GM12878 (cell line): ENCODE data around the gene ALDH1A2. TPM values are rescaled to one million over a fixed set of nuclear protein-coding genes. Genes with fewer than 3 reads are reported as not detected.

Experiments
- ATAC-seq: fragments of 200-7000 bp; cut with Tn5 transposase; 3 replicates; pipeline ENCODE4 v1.9.1; 2020; ENCODE audit warnings: mild to moderate bottlenecking, moderate library complexity
- BruUV-seq: library from RNA; stranded (reverse); fragments of 400-500 nt; replicated peaks from 2 replicates; lab custom pipeline; 2021; lab: Mats Ljungman, UMichigan
- CTCF ChIA-PET: fragments of 300-600 bp; sonication (Branson Sonifier 250); formaldehyde crosslinking; extraction: SDS; loops from one replicate; lab custom pipeline; 2021; ENCODE audit warnings: inconsistent platforms; lab: Yijun Ruan, JAX
- POLR2A ChIA-PET: fragments of 350-600 bp; formaldehyde crosslinking; extraction: SDS; loops from one replicate; lab custom pipeline; 2021; ENCODE audit warnings: inconsistent platforms; lab: Charles Lee
- RAD21 ChIA-PET: fragments of 300-600 bp; sonication (Branson Sonifier 250); formaldehyde crosslinking; loops from one replicate; lab custom pipeline; 2023; ENCODE audit warnings: antibody characterized with exemption; ENCODE audit not compliant: unreplicated experiment; lab: Charles Lee
- SMC1A ChIA-PET: fragments of 300-600 bp; sonication (Branson Sonifier 250); formaldehyde crosslinking; loops from one replicate; lab custom pipeline; 2023; ENCODE audit not compliant: unreplicated experiment, uncharacterized antibody; lab: Charles Lee
- DNase-seq: peaks from one replicate; pipeline ENCODE4 v3.0.0-alpha.2; 2011; ENCODE audit warnings: low read depth, low spot score
- FAIRE-seq: peaks from 3 replicates; lab custom pipeline; 2011; peaks lifted over from hg19 to GRCh38; lab: Jason Lieb, UNC
- H2AFZ ChIP-seq: 2 replicates; pipeline ENCODE4 v1.6.0; 2011; ENCODE audit warnings: low read depth, low read length, control low read depth; ENCODE audit not compliant: control insufficient read depth
- H3K27ac ChIP-seq: 2 replicates; pipeline ENCODE4 v1.5.1; 2011; ENCODE audit warnings: control low read depth; ENCODE audit not compliant: control insufficient read depth, insufficient read depth
- H3K27me3 ChIP-seq, 2 experiments: replicated peaks in 1 of 2; 2 replicates each; pipeline versions ENCODE4 v1.6.0 to v1.6.1; 2011; ENCODE audit warnings: low read length in 1 of 2; ENCODE audit not compliant: control insufficient read depth in 2 of 2, insufficient read depth in 2 of 2
- H3K36me3 ChIP-seq, 2 experiments: 2 replicates each; pipeline ENCODE4 v1.5.1; 2011; ENCODE audit warnings: low read length in 1 of 2; ENCODE audit not compliant: control insufficient read depth in 2 of 2, insufficient read depth in 2 of 2
- H3K4me1 ChIP-seq: 2 replicates; pipeline ENCODE4 v1.6.1; 2011; ENCODE audit warnings: mild to moderate bottlenecking, low read length, moderate library complexity, mixed read lengths; ENCODE audit not compliant: control insufficient read depth, insufficient read depth
- H3K4me2 ChIP-seq: 2 replicates; pipeline ENCODE4 v1.6.0; 2011; ENCODE audit warnings: control low read depth; ENCODE audit not compliant: control insufficient read depth, insufficient read depth
- H3K4me3 ChIP-seq: fragments of 200-600 bp; sonication (generic); 2 replicates; pipeline ENCODE4 v1.5.1; 2016
- H3K79me2 ChIP-seq: 2 replicates; pipeline ENCODE4 v1.6.0; 2011; ENCODE audit warnings: low read length; ENCODE audit not compliant: control insufficient read depth, insufficient read depth
- H3K9ac ChIP-seq: 2 replicates; pipeline ENCODE4 v1.8.0; 2011; ENCODE audit warnings: low read length, control low read depth, mixed read lengths; ENCODE audit not compliant: control insufficient read depth, insufficient read depth
- H3K9me3 ChIP-seq: replicated peaks from 3 replicates; pipeline ENCODE4 v1.5.1; 2011; ENCODE audit warnings: mild to moderate bottlenecking, low read length; ENCODE audit not compliant: control insufficient read depth, insufficient read depth
- H4K20me1 ChIP-seq: 2 replicates; pipeline ENCODE4 v1.6.0; 2011; ENCODE audit not compliant: control insufficient read depth, insufficient read depth
- E2F4 ChIP-seq: IDR thresholded peaks from 2 replicates; pipeline ENCODE4 v1.6.1; 2012; ENCODE audit warnings: low read depth, low read length, improper control_type of control experiment
- GATAD2B ChIP-seq: fragments of 450-650 bp; conservative IDR thresholded peaks from 2 replicates; pipeline ENCODE4 v1.6.1; 2017; ENCODE audit warnings: low read depth, mild to moderate bottlenecking, moderate library complexity
- MYB ChIP-seq: fragments of 150-350 bp; IDR thresholded peaks from 2 replicates; pipeline ENCODE4 v1.6.1; 2014; ENCODE audit warnings: mild to moderate bottlenecking, low read depth, low read length, borderline replicate concordance
- PBX3 ChIP-seq: IDR thresholded peaks from 2 replicates; pipeline ENCODE4 v1.6.1; 2011; ENCODE audit warnings: mild to moderate bottlenecking, low read depth, low read length, moderate library complexity; ENCODE audit not compliant: insufficient replicate concordance
- ZBED1 ChIP-seq: IDR thresholded peaks from 2 replicates; pipeline ENCODE4 v1.6.1; 2016; ENCODE audit warnings: borderline replicate concordance
- WGBS: methylation state at CpG from one replicate; pipeline ENCODE4 v1.1.6; 2016; ENCODE audit warnings: low lambda C conversion rate; ENCODE audit not compliant: insufficient replicate concordance, insufficient coverage; ENCODE audit errors: missing lambda C conversion rate; 5-methylcytosine and 5-hydroxymethylcytosine counted together
- in situ Hi-C: fragments of 300-500 bp; cut with MboI; formaldehyde crosslinking; loops from 9 replicates; pipeline ENCODE4 v1.14.3; 2018; ENCODE audit warnings: mixed read lengths
- intact Hi-C: fragments of 100-400 bp; cut with micrococcal nuclease; formaldehyde crosslinking; loops from one replicate; pipeline ENCODE4 v1.14.2; 2022; ENCODE audit not compliant: unreplicated experiment
- polyA plus RNA-seq, 11 experiments: library from polyadenylated mRNA; depleted of rRNA in 4 of 11; unstranded in 6 of 11; stranded (reverse) in 5 of 11; fragments of >200 nt; fragmentation: Nextera tagmentation in 4 of 11; fragmentation: Illumina TruSeq in 1 of 11; extraction: Ambion mirVana in 4 of 11; extraction: Trizol in 1 of 11; gene quantifications; 1 replicate in 1 of 11; 2 replicates in 10 of 11; pipeline versions ENCODE4 v1.2.1 to v1.2.3, GENCODE V29; 2011 to 2016; ENCODE audit warnings: inconsistent platforms in 2 of 11, missing spikeins in 2 of 11, low read depth in 1 of 11
- total RNA-seq, 4 experiments: library from RNA; depleted of rRNA in 3 of 4; stranded (reverse); fragments of >200 nt in 3 of 4; fragmentation: Illumina TruSeq in 1 of 4; extraction: Trizol in 1 of 4; gene quantifications; 2 replicates each; pipeline versions ENCODE4 v1.2.1 to v1.2.3, GENCODE V29; 2013 to 2021
- TF ChIP-seq, protein P1 (sequence below): fragments of 450-650 bp; IDR thresholded peaks from 2 replicates; pipeline ENCODE4 v1.6.1; 2017; ENCODE audit warnings: antibody characterized with exemption, mild to moderate bottlenecking, moderate library complexity
- TF ChIP-seq, protein P2 (sequence below): fragments of 450-650 bp; IDR thresholded peaks from 2 replicates; pipeline ENCODE4 v1.6.1; 2014; ENCODE audit warnings: mild to moderate bottlenecking
- TF ChIP-seq, protein P3 (sequence below): fragments of 450-650 bp; IDR thresholded peaks from 2 replicates; pipeline ENCODE4 v1.6.1; 2016; ENCODE audit warnings: mild to moderate bottlenecking, moderate library complexity, borderline replicate concordance

ALDH1A2 gene
- total and polyA plus RNA-seq, 10 of the 15 experiments (the other 5 are each of a cell fraction or from before 2014, with no cell fraction given), result 0.06 to 0.92 (median 0.18) TPM; not detected in 5

GRCh38 chr15:58010983-58011382 is 54.5 kb downstream of the ALDH1A2 start (continued):
- TF ChIP-seq, protein P1, sequence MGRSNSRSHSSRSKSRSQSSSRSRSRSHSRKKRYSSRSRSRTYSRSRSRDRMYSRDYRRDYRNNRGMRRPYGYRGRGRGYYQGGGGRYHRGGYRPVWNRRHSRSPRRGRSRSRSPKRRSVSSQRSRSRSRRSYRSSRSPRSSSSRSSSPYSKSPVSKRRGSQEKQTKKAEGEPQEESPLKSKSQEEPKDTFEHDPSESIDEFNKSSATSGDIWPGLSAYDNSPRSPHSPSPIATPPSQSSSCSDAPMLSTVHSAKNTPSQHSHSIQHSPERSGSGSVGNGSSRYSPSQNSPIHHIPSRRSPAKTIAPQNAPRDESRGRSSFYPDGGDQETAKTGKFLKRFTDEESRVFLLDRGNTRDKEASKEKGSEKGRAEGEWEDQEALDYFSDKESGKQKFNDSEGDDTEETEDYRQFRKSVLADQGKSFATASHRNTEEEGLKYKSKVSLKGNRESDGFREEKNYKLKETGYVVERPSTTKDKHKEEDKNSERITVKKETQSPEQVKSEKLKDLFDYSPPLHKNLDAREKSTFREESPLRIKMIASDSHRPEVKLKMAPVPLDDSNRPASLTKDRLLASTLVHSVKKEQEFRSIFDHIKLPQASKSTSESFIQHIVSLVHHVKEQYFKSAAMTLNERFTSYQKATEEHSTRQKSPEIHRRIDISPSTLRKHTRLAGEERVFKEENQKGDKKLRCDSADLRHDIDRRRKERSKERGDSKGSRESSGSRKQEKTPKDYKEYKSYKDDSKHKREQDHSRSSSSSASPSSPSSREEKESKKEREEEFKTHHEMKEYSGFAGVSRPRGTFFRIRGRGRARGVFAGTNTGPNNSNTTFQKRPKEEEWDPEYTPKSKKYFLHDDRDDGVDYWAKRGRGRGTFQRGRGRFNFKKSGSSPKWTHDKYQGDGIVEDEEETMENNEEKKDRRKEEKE, result no peak
- TF ChIP-seq PBX3, result no peak
- no peak for TF ChIP-seq E2F4
- no peak for TF ChIP-seq MYB
- TF ChIP-seq GATAD2B, result no peak

- no TSS peak for BruUV-seq
- Histone ChIP-seq H3K4me1 (no peaks in the 10 kb centered on the region), H3K4me2 (no peak overlapping the region), H2AFZ (no peak overlapping the region), H3K36me3 (no peaks in the 10 kb centered on the region), H3K4me3 (no peak overlapping the region), H3K9ac (no peak overlapping the region), H3K9me3 (no peaks in the 10 kb centered on the region), H3K27me3 (no peaks in the 10 kb centered on the region), H3K79me2 (no peaks in the 10 kb centered on the region), H3K27ac (no peak overlapping the region), H4K20me1 (no peaks in the 10 kb centered on the region)
- RAD21 ChIA-PET, result no interaction called here
- no peak for DNase-seq
- SMC1A ChIA-PET, result no interaction called here
- FAIRE-seq, result no peak
- WGBS, result 53% methylated on average over 3 of the region's 3 CpGs
- intact Hi-C loops (no loop called here), in situ Hi-C loops (no loop called here)
- POLR2A ChIA-PET, result no interaction called here
- ATAC-seq, result no peak
- CTCF ChIA-PET, result no interaction called here
- no peak for TF ChIP-seq ZBED1
- TF ChIP-seq, protein P2, sequence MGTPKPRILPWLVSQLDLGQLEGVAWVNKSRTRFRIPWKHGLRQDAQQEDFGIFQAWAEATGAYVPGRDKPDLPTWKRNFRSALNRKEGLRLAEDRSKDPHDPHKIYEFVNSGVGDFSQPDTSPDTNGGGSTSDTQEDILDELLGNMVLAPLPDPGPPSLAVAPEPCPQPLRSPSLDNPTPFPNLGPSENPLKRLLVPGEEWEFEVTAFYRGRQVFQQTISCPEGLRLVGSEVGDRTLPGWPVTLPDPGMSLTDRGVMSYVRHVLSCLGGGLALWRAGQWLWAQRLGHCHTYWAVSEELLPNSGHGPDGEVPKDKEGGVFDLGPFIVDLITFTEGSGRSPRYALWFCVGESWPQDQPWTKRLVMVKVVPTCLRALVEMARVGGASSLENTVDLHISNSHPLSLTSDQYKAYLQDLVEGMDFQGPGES, result no peak
- TF ChIP-seq, protein P3, sequence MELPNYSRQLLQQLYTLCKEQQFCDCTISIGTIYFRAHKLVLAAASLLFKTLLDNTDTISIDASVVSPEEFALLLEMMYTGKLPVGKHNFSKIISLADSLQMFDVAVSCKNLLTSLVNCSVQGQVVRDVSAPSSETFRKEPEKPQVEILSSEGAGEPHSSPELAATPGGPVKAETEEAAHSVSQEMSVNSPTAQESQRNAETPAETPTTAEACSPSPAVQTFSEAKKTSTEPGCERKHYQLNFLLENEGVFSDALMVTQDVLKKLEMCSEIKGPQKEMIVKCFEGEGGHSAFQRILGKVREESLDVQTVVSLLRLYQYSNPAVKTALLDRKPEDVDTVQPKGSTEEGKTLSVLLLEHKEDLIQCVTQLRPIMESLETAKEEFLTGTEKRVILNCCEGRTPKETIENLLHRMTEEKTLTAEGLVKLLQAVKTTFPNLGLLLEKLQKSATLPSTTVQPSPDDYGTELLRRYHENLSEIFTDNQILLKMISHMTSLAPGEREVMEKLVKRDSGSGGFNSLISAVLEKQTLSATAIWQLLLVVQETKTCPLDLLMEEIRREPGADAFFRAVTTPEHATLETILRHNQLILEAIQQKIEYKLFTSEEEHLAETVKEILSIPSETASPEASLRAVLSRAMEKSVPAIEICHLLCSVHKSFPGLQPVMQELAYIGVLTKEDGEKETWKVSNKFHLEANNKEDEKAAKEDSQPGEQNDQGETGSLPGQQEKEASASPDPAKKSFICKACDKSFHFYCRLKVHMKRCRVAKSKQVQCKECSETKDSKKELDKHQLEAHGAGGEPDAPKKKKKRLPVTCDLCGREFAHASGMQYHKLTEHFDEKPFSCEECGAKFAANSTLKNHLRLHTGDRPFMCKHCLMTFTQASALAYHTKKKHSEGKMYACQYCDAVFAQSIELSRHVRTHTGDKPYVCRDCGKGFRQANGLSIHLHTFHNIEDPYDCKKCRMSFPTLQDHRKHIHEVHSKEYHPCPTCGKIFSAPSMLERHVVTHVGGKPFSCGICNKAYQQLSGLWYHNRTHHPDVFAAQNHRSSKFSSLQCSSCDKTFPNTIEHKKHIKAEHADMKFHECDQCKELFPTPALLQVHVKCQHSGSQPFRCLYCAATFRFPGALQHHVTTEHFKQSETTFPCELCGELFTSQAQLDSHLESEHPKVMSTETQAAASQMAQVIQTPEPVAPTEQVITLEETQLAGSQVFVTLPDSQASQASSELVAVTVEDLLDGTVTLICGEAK, result no peak
Observed at GRCh38 chr15:58003810-58004209, 61.7 kb downstream of the ALDH1A2 start.
